NCI-H2196 treated with DMSO at 0.1 percent for 48 hours (cell line): ENCODE results near the gene FGR.

Source experiments
- DNase-seq: peaks from one replicate; lab custom pipeline; 2025; ENCODE audit not compliant: unreplicated experiment; lab: John Stamatoyannopoulos, UW

The FGR gene

GRCh38 chr1:27589441-27589840 lies 45.5 kb downstream of the FGR start:
- DNase-seq: no peak

GRCh38 chr1:27588256-27589232 lies 46.4 kb downstream of the FGR start:
- no peak for DNase-seq

- no peak for DNase-seq
Measured at GRCh38 chr1:27585684-27586083, 49.3 kb downstream of the FGR start.

GRCh38 chr1:27584453-27584852 lies 50.5 kb downstream of the FGR start:
- no peak for DNase-seq

- no peak for DNase-seq
Measured at GRCh38 chr1:27583479-27583878, 51.5 kb downstream of the FGR start.

GRCh38 chr1:27581823-27582243 lies 53.2 kb downstream of the FGR start:
- no peak for DNase-seq

- no peak for DNase-seq
Measured at GRCh38 chr1:27577504-27578188, 57.3 kb downstream of the FGR start.

GRCh38 chr1:27576806-27577227 lies 58.2 kb downstream of the FGR start:
- DNase-seq: no peak

- DNase-seq: peak; percentile 79
Measured at GRCh38 chr1:27575840-27576331, 59.1 kb downstream of the FGR start.

- DNase-seq: peak; percentile 95
Measured at GRCh38 chr1:27574871-27575831, 59.8 kb downstream of the FGR start.

GRCh38 chr1:27574001-27574781 lies 60.8 kb downstream of the FGR start:
- DNase-seq: no peak

GRCh38 chr1:27572679-27573426 lies 62.1 kb downstream of the FGR start:
- DNase-seq: no peak

GRCh38 chr1:27572019-27572678 lies 62.8 kb downstream of the FGR start:
- no peak for DNase-seq

- peak; percentile 26 for DNase-seq
Measured at GRCh38 chr1:27571439-27572018, 63.5 kb downstream of the FGR start.

GRCh38 chr1:27570784-27571183 lies 64.2 kb downstream of the FGR start:
- no peak for DNase-seq

- DNase-seq: no peak
Measured at GRCh38 chr1:27570356-27570755, 64.6 kb downstream of the FGR start.

GRCh38 chr1:27569506-27570291 lies 65.3 kb downstream of the FGR start:
- no peak for DNase-seq

GRCh38 chr1:27569088-27569460 lies 65.9 kb downstream of the FGR start:
- no peak for DNase-seq
